Left hindlimb (tissue), 1 donor: Measurements from ENCODE around the gene KIRREL3.

Experiments used
- DNase-seq: peaks from one replicate; pipeline ENCODE4 v3.0.0-alpha.2; 2018

The KIRREL3 gene

DNA sequence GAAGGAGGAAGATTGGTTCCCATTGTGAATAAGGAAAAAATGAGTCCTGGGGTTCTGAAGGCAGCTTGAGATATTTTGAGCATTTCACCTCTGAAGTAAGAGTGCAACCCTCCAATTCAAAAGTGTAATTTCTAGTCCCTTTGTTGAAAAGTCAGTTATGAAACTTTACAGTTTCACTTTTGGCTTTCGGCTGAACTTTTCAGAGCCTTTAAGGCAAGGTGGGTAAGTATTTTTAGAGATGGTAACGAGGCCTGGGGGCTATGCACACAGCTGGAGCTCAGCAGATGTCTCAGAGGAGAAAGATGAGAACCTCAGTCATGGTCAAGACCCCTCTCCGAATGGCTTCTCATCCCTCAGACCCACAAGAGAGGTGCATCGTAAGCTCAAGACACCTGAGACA, 267.6 kb downstream of the KIRREL3 start:
- DNase-seq, result no peak

DNA sequence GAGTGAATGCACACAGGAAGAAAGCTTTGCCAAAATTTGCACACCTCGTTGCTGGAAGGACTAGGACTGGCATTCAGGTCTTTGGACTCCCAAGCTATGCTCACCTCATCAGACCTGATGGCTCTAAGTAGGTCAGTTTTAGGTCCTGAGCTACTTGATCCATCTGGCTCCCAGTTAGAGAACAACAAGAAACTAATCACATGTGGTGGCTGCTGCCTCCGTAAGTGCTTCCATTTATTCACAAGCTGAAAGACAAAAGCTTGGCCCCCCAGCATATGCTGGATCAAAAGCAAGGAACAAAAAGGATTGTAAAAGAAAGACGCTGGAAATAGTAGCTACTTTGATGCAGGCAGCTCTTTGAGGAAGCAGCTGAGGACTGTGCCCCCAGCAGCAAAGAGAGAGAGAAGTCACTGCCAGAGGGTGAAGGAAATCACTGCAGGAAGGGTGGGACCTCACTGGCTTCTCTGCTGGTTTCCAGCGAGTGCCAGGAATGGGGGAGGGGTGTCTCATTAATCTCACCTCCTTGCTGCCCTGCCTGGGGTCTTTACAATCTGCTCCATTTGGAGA, 268.9 kb downstream of the KIRREL3 start:
- no peak for DNase-seq

DNA sequence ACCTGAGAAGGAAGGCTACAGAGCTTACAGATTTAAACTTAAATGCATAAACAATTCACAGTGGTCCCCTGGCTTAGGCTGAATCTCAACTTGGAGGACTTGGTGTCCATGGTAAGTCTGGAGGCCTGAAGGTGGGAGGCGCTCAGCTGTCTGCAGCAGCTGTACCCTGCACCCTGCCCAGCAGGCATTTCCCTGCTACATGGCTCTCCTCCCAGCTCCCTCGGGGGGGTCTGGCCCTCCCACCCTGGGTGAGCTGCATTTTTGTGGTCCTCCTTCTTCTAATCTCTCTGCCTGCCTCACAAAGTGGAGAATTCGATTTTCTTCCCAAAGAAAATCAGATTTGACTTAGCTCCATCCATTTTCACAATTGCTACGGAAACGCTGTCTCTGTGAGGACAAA, 273.2 kb downstream of the KIRREL3 start:
- DNase-seq, result no peak

DNA sequence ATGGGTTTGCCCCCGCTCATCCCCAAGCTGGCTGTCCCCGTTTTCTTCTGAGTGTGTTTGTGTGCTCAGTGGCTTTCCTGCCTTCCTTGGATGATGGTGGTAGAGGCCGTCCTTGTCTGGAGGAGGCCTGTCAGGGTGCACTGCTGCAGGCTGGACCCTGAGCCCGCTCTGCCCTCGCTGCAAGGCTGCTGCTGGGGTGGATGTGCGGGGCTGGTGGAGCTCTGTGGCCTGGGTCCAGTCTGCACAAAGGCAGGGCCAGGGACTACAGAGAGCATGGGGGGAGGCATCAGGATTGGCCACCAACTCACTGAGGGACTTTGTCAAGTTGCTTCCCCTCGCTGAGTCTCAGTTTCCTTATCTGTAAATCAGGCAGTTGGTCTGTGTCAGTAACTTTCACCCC, 275.0 kb downstream of the KIRREL3 start:
- DNase-seq, result no peak

DNA sequence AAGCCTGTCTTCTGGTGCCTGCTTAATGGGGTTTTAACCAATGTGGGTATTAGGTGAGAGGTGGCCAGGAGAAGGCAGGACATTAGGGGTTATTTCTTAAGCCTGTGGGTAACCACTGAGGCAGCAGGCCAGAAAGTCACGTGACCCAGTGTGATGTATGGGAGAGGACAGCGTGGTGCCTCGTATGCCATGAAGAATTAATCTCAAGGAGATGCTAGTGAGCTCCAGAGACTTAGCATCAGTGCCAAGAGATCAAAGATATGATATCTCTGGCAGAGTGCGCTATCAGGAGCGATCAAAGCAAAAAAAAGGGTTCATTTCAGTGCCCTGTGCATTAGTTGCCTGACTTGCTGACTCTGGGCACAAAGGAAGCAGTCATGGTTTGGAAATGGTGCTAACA, 275.5 kb downstream of the KIRREL3 start:
- no peak for DNase-seq

DNA sequence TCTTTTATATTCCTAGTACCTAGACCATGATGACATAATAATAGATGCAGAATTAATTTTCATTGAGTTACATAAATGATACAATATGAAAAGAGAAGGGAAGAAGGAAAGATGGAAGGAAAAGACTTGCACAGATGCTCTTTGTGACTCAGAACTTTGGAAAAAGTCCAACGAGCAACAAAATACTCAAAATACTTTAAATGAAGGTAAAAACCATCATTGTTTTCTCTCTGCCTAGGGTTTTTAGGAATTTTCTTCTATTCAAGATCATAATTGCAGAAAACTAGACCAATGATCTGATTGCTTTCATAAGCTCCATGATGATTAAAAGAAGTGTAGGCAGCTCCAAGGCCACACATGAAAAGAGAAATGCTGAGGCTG, 276.9 kb downstream of the KIRREL3 start:
- no peak for DNase-seq

DNA sequence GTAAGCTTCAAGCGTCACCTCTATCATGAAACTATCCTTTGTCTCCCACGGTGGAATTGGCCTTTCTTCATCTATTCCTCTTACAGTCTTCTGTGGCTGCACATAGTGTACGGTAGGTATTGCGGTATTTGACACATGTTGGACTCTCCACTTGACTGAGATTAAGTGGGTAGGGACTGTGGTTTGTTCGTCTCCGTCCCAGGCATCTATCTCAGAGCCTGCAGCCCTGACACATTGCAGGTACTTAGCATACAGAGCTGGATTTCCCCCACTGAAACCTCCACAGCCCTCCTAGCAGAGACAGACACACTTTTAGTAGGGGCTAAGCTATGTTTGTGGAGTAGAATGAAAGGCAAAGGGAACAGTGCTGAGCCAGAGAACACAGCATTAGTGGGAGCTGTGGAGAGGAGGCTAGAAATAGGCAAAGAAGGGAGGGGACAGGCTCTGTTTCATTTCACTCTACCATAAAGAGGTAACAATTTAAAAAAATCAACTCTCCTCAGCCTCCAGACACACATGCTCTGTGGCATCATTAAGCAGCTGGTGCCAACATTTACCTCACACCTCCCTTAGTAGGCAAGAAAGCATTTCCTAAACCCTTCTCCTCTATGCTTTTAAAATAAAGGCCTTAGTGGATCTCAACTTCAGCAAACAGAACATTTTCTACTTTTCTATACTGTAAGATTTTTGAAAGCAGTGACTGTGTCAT, 277.5 kb downstream of the KIRREL3 start:
- DNase-seq, result no peak

- no peak for DNase-seq
Measured at GRCh38 chr11:126722006-126722736, 278.4 kb downstream of the KIRREL3 start.

DNA sequence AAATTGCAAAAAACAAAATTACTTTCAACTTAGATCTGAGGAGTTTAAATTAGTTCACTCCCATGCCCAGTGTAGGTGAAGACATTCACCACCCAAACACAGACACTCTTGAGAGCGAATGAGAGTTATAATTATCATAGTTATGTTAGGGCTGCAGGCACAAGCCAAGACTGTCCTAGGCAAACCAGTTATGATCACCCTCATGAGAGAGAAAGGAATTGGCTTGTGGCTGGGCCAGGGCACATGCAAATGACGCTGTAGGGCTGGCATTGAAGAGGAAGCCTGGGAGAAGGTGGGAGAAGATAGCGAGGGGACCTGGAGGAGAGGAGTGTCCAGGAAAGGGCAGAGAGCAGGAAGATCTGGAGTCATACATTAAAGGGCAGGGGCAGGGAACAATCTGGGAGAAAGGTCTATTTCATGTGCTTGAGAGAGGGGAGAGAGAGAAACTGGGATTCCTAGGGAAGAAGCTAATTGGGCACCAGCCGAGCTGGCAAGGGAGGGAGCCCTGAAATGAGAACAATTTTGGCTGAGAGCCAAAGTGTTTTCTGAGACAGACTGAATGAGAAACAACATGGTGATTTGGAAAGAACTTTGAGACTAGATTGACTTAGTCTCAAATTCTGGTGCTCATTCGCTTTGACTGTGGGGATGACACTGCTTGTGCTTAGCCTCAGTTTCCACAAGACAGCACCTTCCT, 279.9 kb downstream of the KIRREL3 start:
- DNase-seq, result no peak

- no peak for DNase-seq
Measured at GRCh38 chr11:126719740-126720139, 280.8 kb downstream of the KIRREL3 start.

DNA sequence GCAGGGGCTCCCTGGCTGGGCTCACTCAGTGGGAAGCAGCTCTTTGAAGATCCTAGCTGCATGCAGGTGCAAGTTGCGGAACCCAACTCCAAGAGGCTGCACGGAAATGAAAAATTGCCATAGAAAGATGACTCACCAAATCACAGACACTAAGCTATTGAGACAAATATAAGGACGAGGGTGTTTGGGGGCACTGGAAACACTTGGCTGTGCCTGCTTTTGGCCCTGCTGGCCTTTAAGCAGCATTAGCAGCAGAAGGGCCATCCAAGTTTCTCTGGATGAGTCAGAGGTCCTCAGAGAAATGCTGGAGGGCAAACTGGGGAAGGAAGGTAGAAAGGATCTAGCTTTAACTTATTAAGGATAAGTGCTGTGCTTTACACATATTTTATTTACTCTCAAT, 282.3 kb downstream of the KIRREL3 start:
- no peak for DNase-seq

- no peak for DNase-seq
Measured at GRCh38 chr11:126716456-126717083, 284.0 kb downstream of the KIRREL3 start.

GRCh38 chr11:126713806-126714205, 286.8 kb downstream of the KIRREL3 start:
- DNase-seq, result no peak

DNA sequence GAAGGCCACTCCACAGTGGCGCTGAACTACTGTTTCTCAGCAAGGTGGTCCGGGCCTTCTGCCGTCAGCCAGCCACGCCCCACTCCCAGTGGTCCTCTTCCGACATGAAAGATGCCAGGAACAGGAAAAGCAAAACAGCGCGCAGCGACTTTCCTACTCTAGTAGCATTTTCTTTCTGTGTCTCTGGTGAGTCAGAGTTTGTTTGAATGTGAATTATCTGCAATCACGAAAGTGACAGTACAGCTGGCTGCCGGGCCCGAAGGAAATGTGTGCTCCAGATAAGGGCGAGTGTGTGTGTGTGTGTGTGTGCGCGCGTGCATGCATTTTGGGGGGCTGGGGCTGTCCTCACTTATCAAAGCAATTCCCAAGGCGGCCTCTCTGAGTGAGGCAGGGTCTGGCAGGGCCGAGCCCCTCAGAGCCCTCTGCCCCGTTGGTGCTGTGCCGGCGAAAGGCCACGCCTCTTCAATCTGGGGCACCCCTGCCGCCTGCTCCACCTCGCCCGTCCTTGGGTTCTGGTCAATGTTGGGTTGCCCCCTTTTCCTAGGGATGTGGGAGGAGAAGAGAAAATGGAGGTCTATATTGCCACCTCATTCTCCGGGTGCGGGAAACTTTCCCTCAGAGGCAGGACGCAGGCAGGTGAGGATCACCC, 288.5 kb downstream of the KIRREL3 start:
- no peak for DNase-seq

DNA sequence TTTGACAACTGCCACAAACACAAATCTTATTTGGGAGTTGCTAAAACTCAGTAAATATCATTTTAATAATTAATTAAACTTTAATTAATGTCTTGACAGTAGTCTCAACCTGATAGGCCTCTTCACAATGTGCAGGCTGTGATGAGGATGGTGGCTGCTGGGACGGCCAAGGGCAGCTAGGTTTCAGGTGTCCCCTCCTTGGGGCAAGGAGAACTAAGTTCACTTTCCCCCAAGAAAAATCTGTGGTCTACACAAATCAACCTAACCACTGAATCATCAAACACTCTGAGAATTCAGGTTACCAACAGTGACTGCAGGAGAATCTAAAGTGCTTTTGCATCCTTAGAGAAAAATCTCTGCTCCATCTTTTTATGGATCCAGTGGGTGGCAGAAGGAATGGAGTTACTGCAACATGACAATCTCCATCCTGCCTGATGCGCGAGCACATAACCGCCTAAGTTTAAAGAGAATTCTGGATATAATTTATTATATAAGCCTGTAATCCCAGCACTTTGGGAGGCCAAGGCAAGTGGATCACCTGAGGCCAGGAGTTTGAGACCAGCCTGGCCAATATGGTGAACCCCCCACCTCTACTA, 289.7 kb downstream of the KIRREL3 start:
- no peak for DNase-seq

DNA sequence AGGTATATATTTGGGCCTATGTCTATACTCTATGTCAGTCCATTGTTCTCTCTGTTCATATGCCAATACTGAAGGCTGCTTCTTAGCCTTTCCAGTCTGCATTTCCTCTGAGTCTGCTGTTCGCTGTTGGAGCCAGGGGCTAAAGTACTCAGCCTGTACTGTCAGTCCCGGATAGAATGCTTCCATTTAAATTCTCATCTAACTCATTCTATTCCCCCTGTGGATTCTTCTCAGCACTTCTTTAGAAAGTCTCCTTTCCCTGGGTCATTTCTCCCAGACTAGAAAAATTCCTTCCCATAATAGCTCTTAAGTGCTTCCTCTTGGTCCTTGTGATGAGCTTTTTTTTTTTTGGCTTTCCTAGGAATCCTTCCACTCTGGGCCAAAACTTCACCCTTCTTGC, 293.1 kb downstream of the KIRREL3 start:
- DNase-seq, result no peak

GRCh38 chr11:126704096-126704495, 296.5 kb downstream of the KIRREL3 start:
- no peak for DNase-seq

DNA sequence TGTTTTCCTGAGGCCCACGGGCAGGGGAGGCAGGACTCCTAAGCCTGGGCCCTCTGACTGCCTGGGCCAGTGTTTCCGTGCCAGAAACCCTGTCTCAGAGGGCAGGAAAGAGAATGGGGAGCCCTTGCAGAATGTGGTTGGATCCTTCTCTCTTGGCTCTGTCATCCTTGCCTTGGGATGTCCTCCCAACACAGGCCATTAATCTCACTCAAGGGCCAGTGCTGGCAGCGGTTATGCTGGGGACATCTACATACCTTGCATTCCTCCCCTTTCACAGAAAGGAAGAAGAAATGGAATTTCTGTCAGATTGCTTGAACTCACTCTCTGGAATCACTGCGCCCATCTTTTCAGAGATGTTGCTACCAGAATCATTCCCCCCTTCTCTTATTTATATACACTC, 296.9 kb downstream of the KIRREL3 start:
- DNase-seq, result no peak

DNA sequence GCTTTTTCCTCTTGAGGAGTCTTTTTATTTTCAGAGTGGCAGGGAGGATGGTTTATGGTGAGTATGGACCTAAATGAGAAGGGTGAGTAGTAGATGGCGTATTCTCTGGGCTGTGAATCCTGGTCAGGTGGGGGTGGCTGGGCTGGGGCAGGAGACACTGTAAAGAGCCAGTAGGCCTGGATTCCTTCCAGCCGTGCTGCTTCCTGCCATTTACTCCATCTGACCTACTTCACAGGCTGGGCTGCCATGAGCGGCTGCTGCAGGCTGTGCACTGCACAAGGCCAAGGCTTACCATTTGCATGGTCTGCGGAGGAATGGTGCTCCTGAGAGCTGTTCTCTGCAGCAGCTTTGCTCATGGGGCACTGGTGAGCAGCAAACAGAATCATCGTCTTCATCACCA, 297.6 kb downstream of the KIRREL3 start:
- DNase-seq, result no peak

DNA sequence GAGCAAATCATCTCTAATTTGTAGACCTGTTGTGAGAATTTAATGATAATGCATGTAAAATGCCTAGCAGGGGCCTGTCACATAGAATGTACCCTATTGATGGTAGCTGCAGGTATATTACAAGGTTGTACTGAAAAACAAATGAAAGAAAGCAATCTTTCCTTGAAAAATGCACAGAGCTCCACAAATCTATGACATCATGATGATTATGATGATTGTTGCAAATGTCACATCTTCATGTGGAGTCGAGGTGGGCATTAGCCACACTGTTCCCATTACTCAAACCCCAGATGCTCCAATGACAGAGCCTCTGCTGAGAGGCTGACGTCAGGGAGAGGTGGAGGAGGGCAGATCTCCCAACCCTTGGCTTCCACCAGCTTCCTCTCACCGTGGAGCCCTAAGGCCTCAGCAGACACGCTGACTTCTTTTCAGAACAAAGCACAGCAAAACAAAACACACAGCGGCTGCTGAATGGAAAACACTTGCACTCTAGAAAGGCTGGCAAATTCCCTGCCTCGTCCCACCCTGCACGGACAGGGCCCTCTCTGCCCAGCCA, 298.3 kb downstream of the KIRREL3 start:
- no peak for DNase-seq

DNA sequence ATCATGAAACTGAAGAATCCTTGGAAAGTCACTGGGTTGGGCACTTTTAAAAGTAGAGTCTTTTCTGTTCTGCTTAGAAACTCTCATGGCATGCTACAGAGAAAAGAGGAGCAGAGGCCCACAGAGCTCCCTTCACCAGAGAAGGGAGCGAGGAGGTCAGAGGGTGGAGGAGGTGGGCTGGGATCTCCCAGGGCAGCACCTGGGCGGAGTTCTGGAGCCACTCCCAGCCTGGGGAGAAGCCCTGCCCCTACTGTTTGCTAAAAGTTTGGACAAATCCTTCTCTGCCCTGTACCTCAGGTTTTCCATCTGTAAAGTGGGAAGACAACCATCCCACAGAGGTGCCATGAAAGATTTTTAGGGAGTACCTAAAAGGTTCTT, 299.1 kb downstream of the KIRREL3 start:
- DNase-seq, result no peak
